ENCODE data around the gene MAPK11.

Gene MAPK11

DNA sequence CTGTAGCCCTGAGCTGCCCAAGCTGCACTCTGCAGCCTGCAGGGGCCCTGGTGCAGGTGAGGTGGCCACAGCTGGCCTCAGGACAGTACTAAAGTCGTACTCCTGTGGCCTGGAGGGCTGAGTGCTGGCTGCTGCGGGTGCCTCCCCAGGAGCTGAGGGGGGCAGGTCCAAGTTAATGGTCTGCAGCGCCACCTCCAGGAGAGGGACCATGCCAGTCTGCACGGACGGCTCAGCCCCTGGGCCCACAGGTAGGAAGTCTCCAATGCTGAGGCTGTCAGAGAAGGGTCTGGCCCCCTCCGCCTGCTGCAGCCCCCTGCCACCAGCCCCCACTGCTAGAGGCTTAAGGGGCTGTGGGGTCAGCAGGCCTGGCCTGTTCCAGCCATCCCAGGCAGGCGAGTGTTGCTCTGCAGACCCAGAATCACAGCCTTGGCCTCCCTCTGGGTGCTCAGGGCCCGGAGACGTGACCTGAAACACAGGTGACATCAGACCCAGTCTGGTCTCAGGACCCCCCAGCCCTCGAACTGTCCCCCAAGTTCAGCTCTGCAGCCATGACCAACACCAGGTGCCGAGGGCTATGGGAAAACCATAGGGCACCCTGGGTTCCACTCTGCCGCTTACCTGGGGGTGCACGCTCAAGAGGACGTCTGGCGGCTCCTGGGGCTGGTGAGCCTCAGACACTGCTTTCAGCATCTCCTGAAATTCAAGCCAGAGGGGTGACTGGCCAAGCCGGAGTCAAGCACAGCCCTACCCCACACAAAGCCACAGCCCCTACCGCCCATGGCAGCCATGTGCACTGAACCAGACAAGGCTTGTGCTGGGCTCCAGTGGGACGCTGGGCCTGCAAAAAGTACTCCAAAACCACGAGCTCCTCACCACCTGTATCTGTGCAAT lies 48.5 kb downstream of the MAPK11 start:
- DNase-seq: no peak

DNA sequence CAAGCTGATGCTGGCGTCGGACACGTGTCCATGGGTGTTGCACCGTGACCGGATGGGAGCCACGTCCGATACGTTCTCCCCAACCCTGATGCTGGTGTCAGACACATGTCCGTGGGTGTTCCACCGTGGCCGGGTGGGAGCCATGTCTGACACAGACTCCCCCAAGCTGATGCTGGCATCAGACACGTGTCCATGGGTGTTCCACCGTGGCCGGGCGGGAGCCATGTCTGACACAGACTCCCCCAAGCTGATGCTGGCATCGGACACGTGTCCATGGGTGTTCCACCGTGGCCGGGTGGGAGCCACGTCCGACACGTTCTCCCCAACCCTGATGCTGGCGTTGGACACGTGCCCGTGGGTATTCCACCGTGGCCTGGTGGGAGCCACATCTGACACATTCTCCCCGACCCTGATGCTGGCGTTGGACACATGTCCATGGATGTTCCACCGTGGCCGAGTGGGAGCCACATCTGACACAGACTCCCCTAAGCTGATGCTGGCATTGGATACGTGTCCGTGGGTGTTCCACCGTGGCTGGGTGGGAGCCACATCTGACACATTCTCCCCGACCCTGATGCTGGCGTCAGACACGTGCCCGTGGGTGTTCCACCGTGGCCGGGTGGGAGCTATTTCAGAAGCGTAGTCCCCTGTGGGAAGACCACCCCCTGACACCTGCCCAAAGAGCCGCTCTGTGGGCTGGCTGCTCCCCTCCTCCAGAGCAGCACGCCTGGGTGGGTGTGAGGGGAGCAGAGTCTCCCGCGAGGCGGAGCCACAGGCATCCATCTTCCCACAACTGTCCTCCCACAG lies 49.4 kb downstream of the MAPK11 start:
- no peak for DNase-seq

DNA sequence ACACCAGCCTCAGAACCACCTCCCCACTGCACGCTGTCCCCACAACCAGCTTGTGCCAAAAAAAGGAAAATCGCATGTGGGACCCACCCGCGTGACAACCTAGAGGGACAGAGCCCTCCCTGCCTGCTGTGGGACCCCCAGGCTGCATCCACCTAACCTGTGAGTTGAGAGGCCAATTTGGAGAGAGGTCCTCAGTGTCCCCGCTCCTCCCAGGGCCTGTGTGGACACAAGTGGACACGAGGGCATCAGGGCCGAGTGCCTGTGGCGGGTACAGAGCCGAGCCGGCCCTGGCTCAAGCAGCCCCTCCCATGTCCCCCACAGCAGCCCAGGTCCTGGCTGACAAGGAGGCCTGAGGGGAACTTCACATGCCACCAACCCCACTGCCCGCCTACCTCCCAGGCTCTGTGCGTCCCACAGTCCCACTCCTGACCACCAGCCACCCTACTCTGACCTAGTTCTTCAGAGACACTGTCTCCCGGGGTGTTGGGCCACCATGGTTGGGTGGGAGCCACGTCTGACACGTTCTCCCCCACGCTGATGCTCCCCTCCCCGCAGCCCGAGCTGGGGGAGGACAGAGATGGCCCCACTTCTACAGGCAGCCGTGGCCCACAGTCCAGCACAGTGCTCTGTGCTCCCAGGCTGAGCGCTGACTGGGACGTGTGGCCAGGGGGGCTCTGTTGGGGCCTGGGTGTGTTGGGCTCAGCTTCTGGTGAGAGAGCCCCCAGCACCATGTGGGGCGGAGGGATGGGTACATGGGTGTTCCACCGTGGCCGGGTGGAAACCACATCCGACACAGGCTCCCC lies 50.2 kb downstream of the MAPK11 start:
- DNase-seq: no peak

GRCh38 chr22:50218996-50219727 lies 51.0 kb downstream of the MAPK11 start:
- DNase-seq: no peak

DNA sequence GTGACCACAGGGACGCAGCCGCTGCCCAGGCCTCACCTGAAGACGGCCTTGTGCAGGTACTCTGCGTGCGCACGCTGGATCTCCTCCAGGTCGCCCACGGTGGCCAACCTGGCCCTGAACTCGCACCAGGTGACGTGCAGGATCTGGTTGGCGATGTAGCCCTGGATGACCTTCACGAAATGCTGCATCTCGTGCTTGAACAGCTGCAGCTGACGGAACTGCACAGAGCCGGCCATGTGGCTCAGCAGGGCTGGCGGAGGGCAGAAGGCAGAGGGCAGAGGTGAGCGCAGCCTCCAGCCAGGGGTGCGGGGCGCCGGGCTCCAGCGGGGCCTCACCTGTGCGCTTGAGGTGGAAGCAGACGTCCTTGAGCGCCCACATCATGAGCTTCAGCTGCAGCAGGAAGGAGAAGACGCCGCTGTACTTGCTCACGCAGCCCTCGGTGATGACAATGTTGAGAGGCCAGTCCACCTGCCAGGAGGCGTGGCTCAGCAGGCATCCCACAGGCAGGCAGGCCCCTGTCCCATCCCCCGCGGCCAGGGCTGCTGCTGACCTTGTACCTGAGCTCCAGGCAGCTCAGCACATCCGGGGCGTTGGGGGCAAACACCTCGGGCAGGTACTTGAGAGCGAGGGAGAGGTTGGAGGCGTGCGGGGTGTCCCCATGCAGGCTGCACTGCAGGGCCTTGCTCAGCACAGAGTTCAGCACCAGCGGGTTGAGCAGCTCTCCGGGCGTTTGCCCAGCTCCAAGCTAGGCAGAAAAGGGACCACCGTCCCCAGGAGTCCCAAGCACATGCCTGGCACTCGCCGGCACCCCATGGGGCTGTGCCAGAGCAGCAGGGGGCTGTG lies 51.8 kb downstream of the MAPK11 start:
- DNase-seq: no peak

- DNase-seq: no peak
These were observed 52.5 kb downstream of the MAPK11 start for GRCh38 chr22:50217543-50218152.

DNA sequence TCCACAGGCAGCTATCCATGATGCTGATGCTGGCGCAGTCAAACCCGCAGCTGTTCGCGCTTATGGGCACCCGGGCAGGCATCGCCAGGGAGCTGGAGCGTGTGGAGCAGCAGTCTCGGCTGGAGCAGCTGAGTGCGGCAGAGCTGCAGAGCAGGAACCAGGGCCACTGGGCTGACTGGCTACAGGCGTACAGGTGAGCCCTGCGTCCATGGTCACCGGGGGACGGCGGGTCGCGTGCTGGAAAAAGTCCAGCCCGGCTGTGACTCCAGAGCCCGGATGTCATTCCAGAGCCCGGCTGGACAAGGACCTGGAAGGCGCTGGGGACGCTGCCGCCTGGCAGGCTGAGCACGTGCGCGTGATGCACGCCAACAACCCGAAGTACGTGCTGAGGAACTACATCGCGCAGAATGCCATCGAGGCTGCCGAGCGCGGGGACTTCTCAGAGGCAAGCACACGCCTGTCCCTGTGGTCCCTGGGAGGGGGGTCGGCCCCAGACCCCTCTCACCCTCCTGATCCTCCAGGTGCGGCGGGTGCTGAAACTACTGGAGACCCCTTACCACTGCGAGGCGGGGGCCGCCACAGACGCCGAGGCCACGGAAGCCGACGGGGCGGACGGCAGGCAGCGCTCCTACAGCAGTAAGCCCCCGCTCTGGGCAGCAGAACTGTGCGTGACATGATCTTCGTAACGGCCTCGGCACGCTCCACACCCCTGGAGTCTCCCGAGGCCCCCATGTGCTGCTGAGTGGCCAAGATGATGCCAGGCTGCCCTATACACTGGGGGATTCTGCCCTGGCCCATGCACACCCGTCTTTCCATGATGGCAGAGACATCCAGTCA lies 53.3 kb downstream of the MAPK11 start:
- DNase-seq: no peak

GRCh38 chr22:50216055-50216683 lies 54.0 kb downstream of the MAPK11 start:
- no peak for DNase-seq

DNA sequence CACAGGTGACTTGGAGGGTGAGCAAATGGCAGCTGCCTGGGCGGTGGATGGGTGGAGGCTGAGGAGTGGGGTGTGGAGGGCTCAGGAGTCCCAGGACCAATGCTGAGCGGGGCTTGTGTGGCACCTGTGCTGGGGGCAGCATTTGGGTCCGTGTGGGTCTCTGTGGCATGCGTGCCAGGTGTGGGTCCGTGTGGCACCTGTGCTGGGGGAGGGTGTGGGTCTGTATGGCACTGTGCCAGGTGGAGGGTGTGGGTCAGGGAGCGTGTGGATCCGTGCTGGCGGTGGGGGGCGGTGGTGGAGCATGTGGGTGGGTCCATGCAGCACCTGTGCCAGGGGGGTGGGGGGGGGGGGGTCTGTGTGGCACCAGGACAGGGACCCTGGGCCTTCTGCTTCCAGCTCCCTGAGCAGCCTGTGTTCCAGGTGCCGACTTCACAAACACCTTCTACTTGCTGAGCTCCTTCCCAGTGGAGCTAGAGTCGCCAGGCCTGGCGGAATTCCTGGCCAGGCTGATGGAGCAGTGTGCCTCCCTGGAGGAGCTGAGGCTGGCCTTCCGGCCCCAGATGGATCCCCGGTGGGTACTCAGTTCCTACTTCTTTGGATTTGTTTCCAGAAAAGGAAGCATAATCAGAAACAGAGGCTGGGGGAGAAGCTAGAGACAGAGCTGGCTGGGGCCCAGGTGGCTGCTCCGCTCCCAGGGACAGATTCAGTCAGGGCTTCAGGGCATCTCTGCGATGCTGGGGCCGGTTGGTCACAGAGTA lies 54.7 kb downstream of the MAPK11 start:
- DNase-seq: no peak

Data from NCI-H146 (cell line).